Measurements from ENCODE around the gene EGF. TPM values are rescaled to one million over a fixed set of nuclear protein-coding genes. Genes with fewer than 3 reads are reported as not detected.

Gene EGF
- total RNA-seq, 1 experiment from 2014 or later, result 1.5 TPM

DNA sequence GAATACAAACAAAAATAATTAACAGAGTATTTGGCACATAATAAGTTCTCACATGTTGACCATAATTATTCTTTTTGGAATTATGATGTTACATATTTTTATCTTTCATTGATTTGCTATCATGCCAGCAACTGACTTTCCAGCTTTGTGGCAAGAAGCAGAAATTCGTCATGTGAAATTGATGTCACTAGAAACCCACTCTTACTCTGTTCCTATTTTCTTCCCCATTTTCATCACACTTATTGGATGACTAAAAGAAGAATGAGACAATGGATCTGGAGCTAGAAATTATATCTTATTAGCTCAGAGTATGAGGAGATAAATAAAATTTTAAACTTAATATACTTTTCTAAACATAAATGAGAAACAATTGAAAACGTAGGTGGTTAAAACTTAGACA lies 31.9 kb downstream of the EGF start:
- H3K36me3 Mint-ChIP-seq (ENCODE audit: insufficient read depth in 1 of 3, low read depth in 3 of 3), result no peaks in the 10 kb centered on the region

More for the DNA sequence above, 31.9 kb downstream of the EGF start:
- Histone ChIP-seq H2BK120ac (ENCODE audit: low read depth, low read length, poor library complexity, severe bottlenecking) (no peak overlapping the region), H2BK15ac (ENCODE audit: low read depth, low read length) (no peak overlapping the region), H4K20me1 (ENCODE audit: control insufficient read depth, insufficient read depth, insufficient read length) (no peaks in the 10 kb centered on the region), H3K23me2 (ENCODE audit: insufficient read length, low read depth, low read length, poor library complexity, severe bottlenecking) (no peaks in the 10 kb centered on the region), H3K4ac (ENCODE audit: low read depth, low read length) (no peak overlapping the region), H3K56ac (ENCODE audit: insufficient read length, low read depth, low read length) (no peak overlapping the region), H3K18ac (ENCODE audit: insufficient read length, low read depth, low read length) (no peak overlapping the region), H4K8ac (replicated peaks; ENCODE audit: insufficient read length, low read depth, low read length) (no peak overlapping the region), H3K9me3 (ENCODE audit: control insufficient read depth, low read depth, low read length) (no peaks in the 10 kb centered on the region), H2BK20ac (ENCODE audit: low read depth, low read length, poor library complexity, severe bottlenecking) (no peak overlapping the region), H3K23ac (ENCODE audit: insufficient read length, low read depth, low read length) (no peak overlapping the region), H3K79me2 (ENCODE audit: insufficient read depth, low read length) (no peaks in the 10 kb centered on the region), H3K79me1 (ENCODE audit: insufficient read depth, low read depth, low read length, poor library complexity, severe bottlenecking) (no peaks in the 10 kb centered on the region), H2BK5ac (ENCODE audit: insufficient read length, low read length) (no peak overlapping the region), H4K5ac (ENCODE audit: insufficient read length, low read depth, low read length) (no peak overlapping the region), H4K91ac (ENCODE audit: insufficient read length, low read depth, low read length) (no peak overlapping the region), H2AK5ac (ENCODE audit: insufficient read length, low read length) (no peak overlapping the region), H3K14ac (ENCODE audit: insufficient read depth, low read length) (no peak overlapping the region), H2AFZ (ENCODE audit: low read length) (no peak overlapping the region), H3K9ac (ENCODE audit: extremely low read depth, insufficient read length, low read length) (no peak overlapping the region), H3T11ph (ENCODE audit: low read length) (no peak overlapping the region), H3K4me1 (ENCODE audit: insufficient read depth, low read length) (no peaks in the 10 kb centered on the region), H3K27ac (ENCODE audit: insufficient read length, low read depth, low read length) (no peak overlapping the region), H3K27me3 (ENCODE audit: insufficient read depth, low read length) (no peaks in the 10 kb centered on the region), H3K4me2 (ENCODE audit: insufficient read depth, insufficient read length, low read length) (no peak overlapping the region), H2BK12ac (ENCODE audit: insufficient read length, low read depth, low read length) (no peak overlapping the region)
- DNase-seq, result no peak
- WGBS (ENCODE audit: extremely low coverage, insufficient read length, low lambda C conversion rate), result no CpG with 5 or more reads among the region's 2 CpGs
- no peak overlapping the region for H3K27ac Mint-ChIP-seq
- no peak overlapping the region for H3K4me3 Mint-ChIP-seq
- no peaks in the 10 kb centered on the region for H3K27me3 Mint-ChIP-seq (ENCODE audit: low read depth)
- peaks cover 11% of the 10 kb centered on the region in 2 experiments for H3K4me1 Mint-ChIP-seq
- TF ChIP-seq, protein P1, sequence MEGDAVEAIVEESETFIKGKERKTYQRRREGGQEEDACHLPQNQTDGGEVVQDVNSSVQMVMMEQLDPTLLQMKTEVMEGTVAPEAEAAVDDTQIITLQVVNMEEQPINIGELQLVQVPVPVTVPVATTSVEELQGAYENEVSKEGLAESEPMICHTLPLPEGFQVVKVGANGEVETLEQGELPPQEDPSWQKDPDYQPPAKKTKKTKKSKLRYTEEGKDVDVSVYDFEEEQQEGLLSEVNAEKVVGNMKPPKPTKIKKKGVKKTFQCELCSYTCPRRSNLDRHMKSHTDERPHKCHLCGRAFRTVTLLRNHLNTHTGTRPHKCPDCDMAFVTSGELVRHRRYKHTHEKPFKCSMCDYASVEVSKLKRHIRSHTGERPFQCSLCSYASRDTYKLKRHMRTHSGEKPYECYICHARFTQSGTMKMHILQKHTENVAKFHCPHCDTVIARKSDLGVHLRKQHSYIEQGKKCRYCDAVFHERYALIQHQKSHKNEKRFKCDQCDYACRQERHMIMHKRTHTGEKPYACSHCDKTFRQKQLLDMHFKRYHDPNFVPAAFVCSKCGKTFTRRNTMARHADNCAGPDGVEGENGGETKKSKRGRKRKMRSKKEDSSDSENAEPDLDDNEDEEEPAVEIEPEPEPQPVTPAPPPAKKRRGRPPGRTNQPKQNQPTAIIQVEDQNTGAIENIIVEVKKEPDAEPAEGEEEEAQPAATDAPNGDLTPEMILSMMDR (conservative IDR thresholded peaks at IDR 0.05), result no peak
- H3K9me3 Mint-ChIP-seq, result no peaks in the 10 kb centered on the region
